Pancreas (tissue), 10 donors: ENCODE measurements around the gene EXOC4. TPM values are rescaled to one million over a fixed set of nuclear protein-coding genes. Genes with fewer than 3 reads are reported as not detected.

ENCODE experiments used
- ATAC-seq, 4 donors: fragments of 200-7000 bp; cut with Tn5 transposase; one replicate each; pipeline versions ENCODE4 v1.8.0 to v1.9.1; 2020; ENCODE audit warnings: mild to moderate bottlenecking in 4 of 4, moderate library complexity in 4 of 4
- DNase-seq, 6 donors: peaks; one replicate each; pipeline ENCODE4 v3.0.0-alpha.2; 2020
- FAIRE-seq: peaks from 2 replicates; lab custom pipeline; 2012; peaks lifted over from hg19 to GRCh38; lab: Jason Lieb, UNC
- H3K27ac ChIP-seq, 4 donors: fragments of 200-600 bp; sonication (generic); 1 replicate in 3 of 4; 2 replicates in 1 of 4; pipeline versions ENCODE4 v1.5.0 to v1.8.0; 2020
- H3K27me3 ChIP-seq, 4 donors: fragments of 200-600 bp; one replicate each; pipeline ENCODE4 v1.8.0; 2021
- H3K36me3 ChIP-seq, 3 donors: fragments of 200-600 bp; sonication (generic) in 1 of 3; one replicate each; pipeline versions ENCODE4 v1.5.0 to v1.8.0; 2020 to 2021
- H3K4me1 ChIP-seq, 3 donors: fragments of 200-600 bp; one replicate each; pipeline ENCODE4 v1.8.0; 2021
- H3K4me3 ChIP-seq, 4 donors: fragments of 200-600 bp; sonication (generic) in 2 of 4; one replicate each; pipeline versions ENCODE4 v1.5.0 to v1.8.0; 2020 to 2021
- H3K9me3 ChIP-seq, 4 donors: fragments of 200-600 bp; one replicate each; pipeline ENCODE4 v1.8.0; 2021
- CTCF ChIP-seq, 4 donors: fragments of 200-600 bp; sonication (generic) in 3 of 4; IDR thresholded peaks; one replicate each; pipeline versions ENCODE4 v1.5.0 to v1.8.0; 2021; ENCODE audit warnings: antibody characterized with exemption in 4 of 4
- WGBS, 2 donors: extraction: QIAGEN DNeasy Blood & Tissue Kit; methylation state at CpG; one replicate each; pipeline ENCODE4 v1.1.7; 2013; 5-methylcytosine and 5-hydroxymethylcytosine counted together
- intact Hi-C, 3 donors: fragments of 100-400 bp; cut with DNase I; formaldehyde crosslinking; loops; one replicate each; pipeline versions ENCODE4 v1.11.1 to v1.14.2; 2022
- polyA plus RNA-seq, 2 donors: library from polyadenylated mRNA; stranded (reverse); fragments of 200-250 nt; gene quantifications; one replicate each; pipeline ENCODE4 v1.2.3, GENCODE V29; 2013
- total RNA-seq, 6 donors: library from RNA; stranded (reverse); fragmentation: NEBNext Ultra II Directional in 4 of 6; extraction: Animal tissue kit (Norgen Biotek cat#: 25700) in 4 of 6; gene quantifications; one replicate each; pipeline versions ENCODE4 v1.2.1 to v1.2.4, GENCODE V29; 2021 to 2023
- donor health status: healthy with polysubstance abuse.
- donor health status: DM: no; HTN: no; CAD: no; lungs with moderate emphysema.
- donor health status: DM: no; HTN: no; CAD: no.
- donor health status: control.
- donor health status: control.
- donor health status: Bipolar disorder and iron deficiency.
- donor health status: DM: yes; HTN: yes; CAD: no.
- donor health status: DM: no; HTN: no; CAD: no.
- donor health status: DM: no; HTN: no; CAD: no.
- donor health status: DM: yes; HTN: yes; CAD: no.

Gene EXOC4
- total and polyA plus RNA-seq, 8 donors: 13.4 to 81.2 (median 53.8) TPM

GRCh38 chr7:133871757-133872156, 618.9 kb downstream of the EXOC4 start:
- H3K4me3 ChIP-seq: no peak overlapping the region
- peak; percentile 50 to 83 (median 66) for ATAC-seq
- no peaks in the 10 kb centered on the region for H3K27me3 ChIP-seq
- no peak for DNase-seq
- WGBS, 2 donors: 58 to 64% methylated on average over 1 of the region's 1 CpG
- intact Hi-C loops: no loop called here
- H3K9me3 ChIP-seq: no peaks in the 10 kb centered on the region
- peaks cover 0 to 7% (median 0%) of the 10 kb centered on the region in 3 donors for H3K4me1 ChIP-seq
- FAIRE-seq: no peak
- TF ChIP-seq CTCF (IDR thresholded peaks at IDR 0.05): no peak
- no peak overlapping the region for H3K27ac ChIP-seq
- H3K36me3 ChIP-seq: no peaks in the 10 kb centered on the region

GRCh38 chr7:133873187-133873586, 620.3 kb downstream of the EXOC4 start:
- intact Hi-C loops: no loop called here
- ATAC-seq: no peak
- DNase-seq: no peak
- Histone ChIP-seq H3K4me1 (peaks cover 0 to 7% (median 0%) of the 10 kb centered on the region in 3 donors), H3K27ac (no peak overlapping the region), H3K4me3 (no peak overlapping the region), H3K9me3 (no peaks in the 10 kb centered on the region), H3K27me3 (no peaks in the 10 kb centered on the region), H3K36me3 (no peaks in the 10 kb centered on the region)
- FAIRE-seq: no peak
- TF ChIP-seq CTCF (IDR thresholded peaks at IDR 0.05): no peak
- WGBS, 2 donors: 86 to 96% methylated on average over 4 of the region's 4 CpGs

- no peak overlapping the region for H3K4me3 ChIP-seq
- peaks cover 0 to 7% (median 0%) of the 10 kb centered on the region in 3 donors for H3K4me1 ChIP-seq
- H3K36me3 ChIP-seq: no peaks in the 10 kb centered on the region
- intact Hi-C loops: no loop called here
- no peak for TF ChIP-seq CTCF (IDR thresholded peaks at IDR 0.05)
- no peak for FAIRE-seq
- no peaks in the 10 kb centered on the region for H3K27me3 ChIP-seq
- DNase-seq: no peak
- H3K27ac ChIP-seq: no peak overlapping the region
- WGBS, 2 donors: 79% methylated on average over 2 of the region's 2 CpGs
- ATAC-seq: no peak
- no peaks in the 10 kb centered on the region for H3K9me3 ChIP-seq
Measured at GRCh38 chr7:133873631-133874030, 620.8 kb downstream of the EXOC4 start.

- FAIRE-seq (no peak), DNase-seq (no peak), ATAC-seq (no peak)
- intact Hi-C loops: no loop called here
- Histone ChIP-seq H3K27me3 (no peaks in the 10 kb centered on the region), H3K27ac (no peak overlapping the region), H3K9me3 (no peaks in the 10 kb centered on the region), H3K4me3 (no peak overlapping the region), H3K4me1 (peaks cover 5 to 8% (median 8%) of the 10 kb centered on the region in 3 donors), H3K36me3 (no peaks in the 10 kb centered on the region)
- 78 to 80% methylated on average over 3 of the region's 3 CpGs for WGBS, 2 donors
- no peak for TF ChIP-seq CTCF (IDR thresholded peaks at IDR 0.05)
Measured at GRCh38 chr7:133883591-133883990, 630.7 kb downstream of the EXOC4 start.

- Histone ChIP-seq H3K9me3 (no peaks in the 10 kb centered on the region), H3K27ac (no peak overlapping the region), H3K4me3 (no peak overlapping the region), H3K27me3 (no peaks in the 10 kb centered on the region), H3K4me1 (peaks cover 5 to 13% (median 13%) of the 10 kb centered on the region in 3 donors), H3K36me3 (no peaks in the 10 kb centered on the region)
- intact Hi-C loops: no loop called here
- DNase-seq (no peak), ATAC-seq (no peak), FAIRE-seq (no peak)
- no peak for TF ChIP-seq CTCF (IDR thresholded peaks at IDR 0.05)
- WGBS, 2 donors: 100% methylated on average over 5 of the region's 5 CpGs
Measured at GRCh38 chr7:133885213-133885612, 632.3 kb downstream of the EXOC4 start.
